ENCODE data around the gene PPIF. TPM values are rescaled to one million over a fixed set of nuclear protein-coding genes. Genes with fewer than 3 reads are reported as not detected.

The PPIF gene
- total RNA-seq, 6 donors from 2014 or later = 19.3 to 46.5 (median 31.2) TPM

GRCh38 chr10:79351332-79351731, 4.1 kb downstream of the PPIF start:
- 93% methylated on average over 7 to 13 of the region's 13 CpGs for WGBS, 2 donors
- Histone ChIP-seq H3K27me3 (no peaks in the 10 kb centered on the region), H3K27ac (no peak overlapping the region), H3K36me3 (peaks cover 9 to 67% (median 42%) of the 10 kb centered on the region in 4 donors), H3K4me1 (peaks cover 23 to 37% (median 25%) of the 10 kb centered on the region in 4 donors), H3K4me3 (no peak overlapping the region), H3K9me3 (no peaks in the 10 kb centered on the region)
- ATAC-seq (ENCODE audit: low FRiP score in 2 of 2) (no peak), DNase-seq (peak in 1 of 2 donors; percentile 19)
- TF ChIP-seq POLR2A (IDR thresholded peaks at IDR 0.05) (no peak), CTCF (IDR thresholded peaks at IDR 0.05) (no peak)

GRCh38 chr10:79352035-79352877, 5.0 kb downstream of the PPIF start:
- TF ChIP-seq EP300 (IDR thresholded peaks at IDR 0.05) = no peak
- no peak for TF ChIP-seq POLR2A (IDR thresholded peaks at IDR 0.05)
- TF ChIP-seq POLR2AphosphoS5 (IDR thresholded peaks at IDR 0.05) = no peak
- no peak for TF ChIP-seq CTCF (IDR thresholded peaks at IDR 0.05)
- DNase-seq (peak in 1 of 2 donors; percentile 17), ATAC-seq (ENCODE audit: low FRiP score in 2 of 2) (no peak)
- peaks cover 18 to 31% (median 19%) of the 10 kb centered on the region in 4 donors for H3K4me1 ChIP-seq
- 88 to 92% methylated on average over 10 to 11 of the region's 11 CpGs for WGBS, 2 donors
- peaks cover 9 to 67% (median 42%) of the 10 kb centered on the region in 4 donors for H3K36me3 ChIP-seq
- H3K9me3 ChIP-seq = no peaks in the 10 kb centered on the region
- H3K27me3 ChIP-seq = no peaks in the 10 kb centered on the region
- H3K27ac ChIP-seq = no peak overlapping the region
- no peak overlapping the region for H3K4me3 ChIP-seq

- WGBS, 2 donors = 85 to 86% methylated on average over 7 to 8 of the region's 8 CpGs
Measured at GRCh38 chr10:79353000-79353406, 5.7 kb downstream of the PPIF start.

GRCh38 chr10:79353726-79354125, 6.5 kb downstream of the PPIF start:
- peaks cover 9 to 67% (median 42%) of the 10 kb centered on the region in 4 donors for H3K36me3 ChIP-seq
- WGBS, 2 donors = 88 to 93% methylated on average over 4 to 11 of the region's 11 CpGs
- no peak overlapping the region for H3K4me3 ChIP-seq
- peak overlapping the region in 1 of 4 donors; percentile 32 for H3K27ac ChIP-seq
- no peak for TF ChIP-seq POLR2AphosphoS5 (IDR thresholded peaks at IDR 0.05)
- TF ChIP-seq EP300 (IDR thresholded peaks at IDR 0.05) = no peak
- TF ChIP-seq CTCF (IDR thresholded peaks at IDR 0.05) = no peak
- TF ChIP-seq POLR2A (IDR thresholded peaks at IDR 0.05) = no peak
- peaks cover 7 to 17% (median 10%) of the 10 kb centered on the region in 4 donors for H3K4me1 ChIP-seq
- DNase-seq (peak in 1 of 2 donors; percentile 21), ATAC-seq (ENCODE audit: low FRiP score in 2 of 2) (no peak)
- H3K9me3 ChIP-seq = no peaks in the 10 kb centered on the region
- H3K27me3 ChIP-seq = no peaks in the 10 kb centered on the region

More at GRCh38 chr10:79353000-79353406, 5.7 kb downstream of the PPIF start:
- peak overlapping the region in 1 of 4 donors; percentile 32 for H3K27ac ChIP-seq
- ATAC-seq (ENCODE audit: low FRiP score in 2 of 2) (no peak), DNase-seq (peak in 1 of 2 donors; percentile 53)
- no peak overlapping the region for H3K4me3 ChIP-seq
- H3K27me3 ChIP-seq = no peaks in the 10 kb centered on the region
- peaks cover 14 to 25% (median 16%) of the 10 kb centered on the region in 4 donors for H3K4me1 ChIP-seq
- TF ChIP-seq EP300 (IDR thresholded peaks at IDR 0.05) (no peak), POLR2A (IDR thresholded peaks at IDR 0.05) (no peak), POLR2AphosphoS5 (IDR thresholded peaks at IDR 0.05) (no peak)
- H3K36me3 ChIP-seq = peaks cover 9 to 67% (median 42%) of the 10 kb centered on the region in 4 donors
- no peaks in the 10 kb centered on the region for H3K9me3 ChIP-seq

GRCh38 chr10:79354141-79354540, 6.9 kb downstream of the PPIF start:
- H3K36me3 ChIP-seq = peaks cover 9 to 63% (median 42%) of the 10 kb centered on the region in 4 donors
- ATAC-seq (ENCODE audit: low FRiP score in 2 of 2) (no peak), DNase-seq (peak in 1 of 2 donors; percentile 20)
- H3K4me3 ChIP-seq = no peak overlapping the region
- H3K9me3 ChIP-seq = no peaks in the 10 kb centered on the region
- no peak overlapping the region for H3K27ac ChIP-seq
- TF ChIP-seq CTCF (IDR thresholded peaks at IDR 0.05) = no peak
- no peak for TF ChIP-seq POLR2AphosphoS5 (IDR thresholded peaks at IDR 0.05)
- no peak for TF ChIP-seq POLR2A (IDR thresholded peaks at IDR 0.05)
- no peak for TF ChIP-seq EP300 (IDR thresholded peaks at IDR 0.05)
- H3K4me1 ChIP-seq = peaks cover 3 to 13% (median 6%) of the 10 kb centered on the region in 4 donors
- no peaks in the 10 kb centered on the region for H3K27me3 ChIP-seq
- 34 to 46% methylated on average over 3 of the region's 3 CpGs for whole genome bisulfite sequencing, 2 donors
